Neuronal stem cell (in vitro differentiated cells): ENCODE results near the gene FKBP1C.
"Not testable (repeated sequence)": the region's sequence is repeated elsewhere in the genome, so short reads cannot be mapped to it uniquely, and the experiment has no call there.

Experiments
- DNase-seq: peaks from one replicate; pipeline ENCODE4 v3.0.0-alpha.2; 2013; ENCODE audit warnings: low spot score
- H2AFZ ChIP-seq: one replicate; pipeline ENCODE4 v1.6.1; 2013; ENCODE audit warnings: mild to moderate bottlenecking, low read length, inconsistent platforms
- H2AK5ac ChIP-seq: 2 replicates; pipeline ENCODE4 v1.6.1; 2013; ENCODE audit warnings: low read depth, mild to moderate bottlenecking, inconsistent platforms, low read length, moderate library complexity, mixed read lengths
- H2BK120ac ChIP-seq: 2 replicates; pipeline ENCODE4 v1.6.1; 2013; ENCODE audit warnings: low read depth, mild to moderate bottlenecking, inconsistent platforms, low read length, moderate library complexity, mixed read lengths
- H2BK12ac ChIP-seq: one replicate; pipeline ENCODE4 v1.6.1; 2013; ENCODE audit warnings: low read length, inconsistent platforms
- H2BK15ac ChIP-seq: 2 replicates; pipeline ENCODE4 v1.6.1; 2013; ENCODE audit warnings: mild to moderate bottlenecking, low read length, inconsistent platforms, mixed read lengths
- H2BK5ac ChIP-seq: one replicate; pipeline ENCODE4 v1.6.1; 2013; ENCODE audit warnings: inconsistent platforms, mild to moderate bottlenecking, low read length, moderate library complexity
- H3K14ac ChIP-seq: one replicate; pipeline ENCODE4 v1.6.1; 2013; ENCODE audit warnings: low read length, inconsistent platforms
- H3K18ac ChIP-seq: 2 replicates; pipeline ENCODE4 v1.6.1; 2013; ENCODE audit warnings: low read length, inconsistent platforms
- H3K23ac ChIP-seq: 2 replicates; pipeline ENCODE4 v1.6.1; 2013; ENCODE audit warnings: low read depth, mild to moderate bottlenecking, mixed read lengths, low read length, inconsistent platforms; ENCODE audit not compliant: poor library complexity
- H3K27ac ChIP-seq: replicated peaks from 3 replicates; pipeline ENCODE4 v1.5.1; 2013; ENCODE audit warnings: low read length, inconsistent platforms
- H3K27me3 ChIP-seq, 3 experiments: 2 replicates each; pipeline ENCODE4 v1.6.1; 2013; ENCODE audit warnings: low read length in 3 of 3, mild to moderate bottlenecking in 2 of 3, inconsistent platforms in 1 of 3, low read depth in 1 of 3, mixed read lengths in 1 of 3, moderate library complexity in 1 of 3; ENCODE audit not compliant: control insufficient read depth in 3 of 3, insufficient read depth in 3 of 3
- H3K36me3 ChIP-seq, 2 donors: replicated peaks in 1 of 2; 2 replicates each; pipeline ENCODE4 v1.6.1; 2013; ENCODE audit warnings: low read length in 2 of 2; ENCODE audit not compliant: control insufficient read depth in 2 of 2, insufficient read depth in 2 of 2
- H3K4ac ChIP-seq: 2 replicates; pipeline ENCODE4 v1.6.1; 2013; ENCODE audit warnings: inconsistent platforms, mild to moderate bottlenecking, low read length, moderate library complexity
- H3K4me1 ChIP-seq, 2 donors: 1 replicate in 1 of 2; 2 replicates in 1 of 2; pipeline ENCODE4 v1.6.1; 2013; ENCODE audit warnings: low read length in 2 of 2, low read depth in 1 of 2; ENCODE audit not compliant: control insufficient read depth in 2 of 2, insufficient read depth in 1 of 2
- H3K4me2 ChIP-seq: one replicate; pipeline ENCODE4 v1.6.1; 2013; ENCODE audit warnings: mild to moderate bottlenecking, low read length, inconsistent platforms; ENCODE audit not compliant: insufficient read depth, poor library complexity, severe bottlenecking
- H3K4me3 ChIP-seq, 2 donors: 2 replicates each; pipeline ENCODE4 v1.5.1; 2013; ENCODE audit warnings: low read length in 2 of 2, mild to moderate bottlenecking in 2 of 2, inconsistent platforms in 1 of 2, moderate library complexity in 1 of 2
- H3K79me1 ChIP-seq: one replicate; pipeline ENCODE4 v1.6.1; 2013; ENCODE audit warnings: low read depth, mild to moderate bottlenecking, inconsistent platforms, low read length, moderate library complexity
- H3K9ac ChIP-seq: one replicate; pipeline ENCODE4 v1.6.1; 2013; ENCODE audit warnings: mild to moderate bottlenecking, low read depth, low read length, inconsistent platforms; ENCODE audit not compliant: poor library complexity
- H3K9me3 ChIP-seq, 2 donors: replicated peaks in 1 of 2; 2 replicates each; pipeline versions ENCODE3 to v1.6.1; 2013; ENCODE audit warnings: low read length in 2 of 2, mild to moderate bottlenecking in 2 of 2, inconsistent platforms in 1 of 2, low read depth in 1 of 2, mixed read lengths in 1 of 2, moderate library complexity in 1 of 2; ENCODE audit not compliant: control insufficient read depth in 2 of 2, insufficient read depth in 1 of 2
- H4K8ac ChIP-seq: one replicate; pipeline ENCODE4 v1.6.1; 2013; ENCODE audit warnings: low read depth, mild to moderate bottlenecking, inconsistent platforms, low read length, moderate library complexity
- H4K91ac ChIP-seq: one replicate; pipeline ENCODE4 v1.6.1; 2013; ENCODE audit warnings: low read length, low read depth, mild to moderate bottlenecking, inconsistent platforms; ENCODE audit not compliant: poor library complexity
- WGBS, 2 donors: extraction: QIAGEN DNeasy Blood & Tissue Kit; methylation state at CpG; one replicate each; pipeline ENCODE4 v1.1.7; 2013; ENCODE audit warnings: missing lambda C conversion rate in 2 of 2, mixed read lengths in 1 of 2; ENCODE audit not compliant: insufficient read length in 2 of 2, insufficient replicate concordance in 1 of 2; ENCODE audit errors: extremely low coverage in 2 of 2; 5-methylcytosine and 5-hydroxymethylcytosine counted together

The FKBP1C gene

GRCh38 chr6:63225987-63226386, 14.7 kb downstream of the FKBP1C start:
- H3K4me1 ChIP-seq, H3K79me1 ChIP-seq, DNase-seq, H3K9ac ChIP-seq, H3K9me3 ChIP-seq, H2BK15ac ChIP-seq, H3K4me3 ChIP-seq, H3K4ac ChIP-seq, H2AK5ac ChIP-seq, H3K14ac ChIP-seq, H3K36me3 ChIP-seq, H3K27ac ChIP-seq, H4K8ac ChIP-seq, H2BK12ac ChIP-seq, H4K91ac ChIP-seq, H3K18ac ChIP-seq, H3K23ac ChIP-seq, H2AFZ ChIP-seq, H2BK120ac ChIP-seq, H2BK5ac ChIP-seq, H3K27me3 ChIP-seq, H3K4me2 ChIP-seq: not testable (repeated sequence)
- WGBS, 2 donors, result no CpG with 5 or more reads among the region's 4 CpGs

- H3K79me1 ChIP-seq, H4K8ac ChIP-seq, H3K27me3 ChIP-seq, H3K9ac ChIP-seq, H2BK5ac ChIP-seq, H4K91ac ChIP-seq, H3K4ac ChIP-seq, H3K18ac ChIP-seq, H3K27ac ChIP-seq, H3K4me3 ChIP-seq, H3K4me2 ChIP-seq, H3K9me3 ChIP-seq, H3K4me1 ChIP-seq, H2BK120ac ChIP-seq, H3K36me3 ChIP-seq, H3K23ac ChIP-seq, H2BK15ac ChIP-seq, H2AFZ ChIP-seq, H2AK5ac ChIP-seq, DNase-seq, H3K14ac ChIP-seq, H2BK12ac ChIP-seq: not testable (repeated sequence)
- WGBS, 2 donors, result no CpG with 5 or more reads among the region's 32 CpGs
Observed at GRCh38 chr6:63227928-63228894, 16.9 kb downstream of the FKBP1C start.

GRCh38 chr6:63230027-63230426, 18.8 kb downstream of the FKBP1C start:
- not testable (repeated sequence) for H3K27ac ChIP-seq, H2BK12ac ChIP-seq, H2AFZ ChIP-seq, H4K8ac ChIP-seq, H2BK5ac ChIP-seq, H3K4me2 ChIP-seq, H3K9ac ChIP-seq, H4K91ac ChIP-seq, H3K23ac ChIP-seq, H3K14ac ChIP-seq, H3K27me3 ChIP-seq, H3K4me3 ChIP-seq, DNase-seq, H2AK5ac ChIP-seq, H3K4ac ChIP-seq, H2BK15ac ChIP-seq, H2BK120ac ChIP-seq, H3K79me1 ChIP-seq, H3K18ac ChIP-seq, H3K4me1 ChIP-seq, H3K9me3 ChIP-seq, H3K36me3 ChIP-seq
- no CpG with 5 or more reads among the region's 13 CpGs for WGBS, 2 donors

- not testable (repeated sequence) for H2BK120ac ChIP-seq, DNase-seq, H2BK5ac ChIP-seq, H3K79me1 ChIP-seq, H4K91ac ChIP-seq, H3K4me3 ChIP-seq, H3K9ac ChIP-seq, H2AK5ac ChIP-seq, H3K23ac ChIP-seq, H2BK15ac ChIP-seq, H4K8ac ChIP-seq, H3K4me1 ChIP-seq, H3K36me3 ChIP-seq, H3K14ac ChIP-seq, H3K27me3 ChIP-seq, H3K4me2 ChIP-seq, H2AFZ ChIP-seq, H3K27ac ChIP-seq, H3K9me3 ChIP-seq, H2BK12ac ChIP-seq, H3K4ac ChIP-seq, H3K18ac ChIP-seq
- WGBS, 2 donors, result no CpG with 5 or more reads among the region's 12 CpGs
Observed at GRCh38 chr6:63230511-63230910, 19.2 kb downstream of the FKBP1C start.
